Activated CD8-positive, alpha-beta memory T cell treated with anti-CD3 and anti-CD28 coated beads, Interleukin-2, amount 10 ng/mL, durations not matched to agents 7 days and 5 days (primary cell): ENCODE data around the gene HARS1. TPM values are rescaled to one million over a fixed set of nuclear protein-coding genes. Genes with fewer than 3 reads are reported as not detected.
"Not testable (repeated sequence)": the region's sequence is repeated elsewhere in the genome, so short reads cannot be mapped to it uniquely, and the experiment has no call there.

Experiments
- ATAC-seq: fragments of 150-1000 bp; cut with Tn5 transposase; one replicate; pipeline ENCODE4 v1.10.0; 2021; ENCODE audit warnings: moderate library complexity
- CTCF ChIA-PET: fragments of 350-600 bp; sonication (Branson Sonifier 250); formaldehyde crosslinking; loops from one replicate; lab custom pipeline; 2021; ENCODE audit warnings: antibody characterized with exemption; lab: Charles Lee
- DNase-seq: peaks from one replicate; pipeline ENCODE4 v3.0.0-alpha.2; 2020
- H3K27ac Mint-ChIP-seq: one replicate; pipeline ENCODE4 v1.8.0; 2021; ENCODE audit warnings: mild to moderate bottlenecking, mixed read lengths
- H3K27me3 Mint-ChIP-seq: one replicate; pipeline ENCODE4 v1.8.0; 2021; ENCODE audit warnings: mixed read lengths
- H3K36me3 Mint-ChIP-seq: one replicate; pipeline ENCODE4 v1.8.0; 2021; ENCODE audit warnings: mild to moderate bottlenecking, mixed read lengths
- H3K4me1 Mint-ChIP-seq: one replicate; pipeline ENCODE4 v1.8.0; 2021; ENCODE audit warnings: mixed read lengths
- H3K4me3 Mint-ChIP-seq: one replicate; pipeline ENCODE4 v1.8.0; 2021; ENCODE audit warnings: mild to moderate bottlenecking, moderate library complexity, mixed read lengths
- H3K9me3 Mint-ChIP-seq: one replicate; pipeline ENCODE4 v1.8.0; 2022; ENCODE audit warnings: low read depth, mixed read lengths
- total RNA-seq, 2 experiments: library from RNA; stranded (reverse); gene quantifications; one replicate each; pipeline ENCODE4 v1.2.3, GENCODE V29; 2021

Gene HARS1
- total RNA-seq, 2 experiments from 2014 or later, result 75.9 to 93.9 TPM

DNA sequence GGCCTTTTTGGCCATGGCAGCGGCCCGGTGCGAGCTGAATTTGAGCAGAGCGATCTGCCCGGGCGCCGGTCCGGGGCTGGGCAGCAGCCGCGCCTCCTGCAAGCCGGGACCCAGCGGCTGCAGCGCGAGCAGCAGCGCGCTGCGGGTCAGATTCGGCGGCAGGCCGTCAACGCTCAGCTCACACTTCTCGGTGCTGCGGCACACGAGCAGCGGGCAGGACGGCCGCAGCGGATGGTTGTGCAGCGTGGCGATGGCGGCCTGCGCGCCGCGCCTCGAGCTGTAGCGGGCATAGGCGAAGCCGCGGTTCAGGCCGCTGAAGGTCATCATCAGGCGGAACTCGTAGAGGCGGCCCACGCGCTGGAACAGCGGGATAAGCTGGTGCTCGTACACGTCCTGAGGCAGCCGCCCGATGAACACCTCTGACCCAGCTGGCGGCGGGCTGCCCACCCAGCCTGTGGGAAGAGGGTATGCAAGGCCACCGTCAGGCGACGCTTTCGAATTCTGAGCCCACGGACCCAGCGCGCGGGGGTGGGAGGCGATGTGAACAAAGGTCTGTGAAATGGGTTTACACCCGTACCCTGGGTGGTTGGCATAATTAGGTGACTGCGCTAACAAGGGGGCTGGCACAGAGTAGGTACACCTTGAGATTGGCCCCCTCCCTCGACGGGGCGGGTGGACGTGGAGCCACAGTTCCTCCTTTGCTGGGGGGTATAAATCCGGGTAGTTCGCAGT, 18.5 kb downstream of the HARS1 start:
- DNase-seq, result peak; percentile 48
- H3K36me3 Mint-ChIP-seq, result peaks cover 51% of the 10 kb centered on the region
- ATAC-seq, result peak; percentile 46
- H3K27ac Mint-ChIP-seq, result no peak overlapping the region
- H3K9me3 Mint-ChIP-seq, result no peaks in the 10 kb centered on the region
- CTCF ChIA-PET, result interaction anchor here (0.9 kb wide), 1 partner anchor 17 kb away, joined by 3 read pairs; no protein-coding TSS in a partner anchor
- no peak overlapping the region for H3K4me3 Mint-ChIP-seq
- H3K4me1 Mint-ChIP-seq, result peaks cover 5% of the 10 kb centered on the region
- H3K27me3 Mint-ChIP-seq, result no peaks in the 10 kb centered on the region

- Mint-ChIP-seq H3K27ac (no peak overlapping the region), H3K9me3 (no peaks in the 10 kb centered on the region), H3K36me3 (peaks cover 45% of the 10 kb centered on the region), H3K4me1 (peaks cover 13% of the 10 kb centered on the region), H3K27me3 (no peaks in the 10 kb centered on the region), H3K4me3 (no peak overlapping the region)
- CTCF ChIA-PET, result interaction anchor here (0.9 kb wide), 1 partner anchor 18 kb away, joined by 3 read pairs; no protein-coding TSS in a partner anchor
- no peak for DNase-seq
- ATAC-seq, result no peak
Observed at GRCh38 chr5:140671472-140672125, 19.6 kb downstream of the HARS1 start.

DNA sequence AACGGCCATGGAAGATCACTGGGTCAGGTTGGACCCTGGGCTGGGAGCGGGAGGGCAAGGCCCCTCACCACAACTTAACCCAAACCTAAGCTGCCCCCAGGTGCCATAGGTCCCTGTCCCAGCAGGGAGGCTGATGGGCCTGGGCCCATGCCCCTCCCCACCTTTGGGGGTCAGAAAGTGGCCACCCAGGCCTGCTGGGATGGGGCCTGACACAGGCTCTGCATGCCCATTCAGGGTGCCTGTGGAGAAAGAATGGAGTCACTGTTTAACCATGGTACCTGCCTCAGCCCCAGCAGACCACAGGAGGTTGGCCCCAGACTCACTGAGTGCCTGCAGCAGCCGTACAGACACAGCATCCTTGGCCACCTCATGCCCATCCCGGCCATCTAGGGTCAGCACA, 20.1 kb downstream of the HARS1 start:
- Mint-ChIP-seq H3K4me1 (peaks cover 17% of the 10 kb centered on the region), H3K36me3 (peaks cover 48% of the 10 kb centered on the region)
- CTCF ChIA-PET, H3K27me3 Mint-ChIP-seq, DNase-seq, H3K9me3 Mint-ChIP-seq, H3K4me3 Mint-ChIP-seq, H3K27ac Mint-ChIP-seq, ATAC-seq: not testable (repeated sequence)

GRCh38 chr5:140664359-140665119, 26.6 kb downstream of the HARS1 start, which contains the start of gene WDR55:
Gene WDR55, plus strand, starts transcription at chr5:140664904. Its CDS starts 9 bp downstream, at chr5:140664913.
- DNase-seq (peak; percentile 98), ATAC-seq (peak; percentile 95)
- Mint-ChIP-seq H3K9me3 (no peaks in the 10 kb centered on the region), H3K27me3 (no peaks in the 10 kb centered on the region), H3K4me1 (peaks cover 30% of the 10 kb centered on the region), H3K36me3 (peaks cover 49% of the 10 kb centered on the region), H3K27ac (peak within 1 kb of the TSS; percentile 93), H3K4me3 (peak within 1 kb of the TSS; percentile 86)
- CTCF ChIA-PET, result interaction anchor here (0.6 to 2.9 kb wide), 5 partner anchors 17 to 920 kb away, joined by 3 to 10 read pairs (median 3); partner anchors contain the start of genes HARS1, HARS2, IK and NDUFA2

DNA sequence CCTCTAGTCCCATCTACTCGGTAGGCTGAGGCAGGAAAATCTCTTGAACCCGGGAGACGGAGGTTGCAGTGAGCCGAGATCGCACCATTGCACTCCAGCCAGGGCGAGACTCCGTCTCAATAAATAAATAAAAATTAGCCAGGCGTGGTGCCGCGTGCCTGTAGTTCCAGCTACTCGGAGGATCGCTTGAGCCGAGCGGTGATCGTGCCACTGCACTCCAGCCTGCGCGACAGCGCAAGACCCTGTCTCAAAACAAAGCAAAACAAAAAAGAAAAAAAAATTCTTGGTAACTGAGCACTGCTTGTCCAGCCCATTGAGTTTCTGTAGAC, 27.2 kb downstream of the HARS1 start:
- no peaks in the 10 kb centered on the region for H3K9me3 Mint-ChIP-seq

GRCh38 chr5:140660371-140660770, 30.8 kb downstream of the HARS1 start:
- Mint-ChIP-seq H3K36me3 (peaks cover 50% of the 10 kb centered on the region), H3K4me1 (peaks cover 13% of the 10 kb centered on the region)
- CTCF ChIA-PET, result interaction anchor here (1.3 kb wide), 1 partner anchor 31 kb away, joined by 3 read pairs; the partner anchor contains the start of genes HARS1 and HARS2
- ATAC-seq, H3K4me3 Mint-ChIP-seq, H3K27ac Mint-ChIP-seq, H3K27me3 Mint-ChIP-seq, DNase-seq, H3K9me3 Mint-ChIP-seq: not testable (repeated sequence)

More for the DNA sequence above, 27.2 kb downstream of the HARS1 start:
- peak overlapping the region; percentile 93 for H3K27ac Mint-ChIP-seq
- peak overlapping the region; percentile 86 for H3K4me3 Mint-ChIP-seq
- DNase-seq (no peak), ATAC-seq (no peak)
- H3K36me3 Mint-ChIP-seq, result peaks cover 48% of the 10 kb centered on the region
- CTCF ChIA-PET, result interaction anchor here (1.9 to 2.9 kb wide), 2 partner anchors 16 to 27 kb away, joined by 8 to 10 read pairs; partner anchors contain the start of genes HARS1, HARS2, IK and NDUFA2
- H3K4me1 Mint-ChIP-seq, result peaks cover 30% of the 10 kb centered on the region
- no peaks in the 10 kb centered on the region for H3K27me3 Mint-ChIP-seq

DNA sequence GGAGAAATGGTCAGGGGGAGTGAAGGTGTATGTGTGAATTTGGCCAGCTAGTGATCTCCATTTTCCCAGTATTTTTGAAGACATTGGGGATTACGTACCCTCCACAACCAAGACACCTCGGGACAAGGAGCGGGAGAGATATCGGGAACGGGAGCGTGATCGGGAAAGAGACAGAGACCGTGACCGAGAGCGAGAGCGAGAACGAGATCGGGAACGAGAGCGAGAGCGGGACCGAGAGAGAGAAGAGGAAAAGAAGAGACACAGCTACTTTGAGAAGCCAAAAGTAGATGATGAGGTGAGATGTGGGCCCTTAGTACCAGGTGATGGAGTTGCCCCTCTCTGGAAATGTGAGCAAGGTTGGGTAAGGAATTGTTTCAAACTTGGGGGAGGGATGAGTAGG, 32.3 kb downstream of the HARS1 start:
- CTCF ChIA-PET, result no interaction called here
- Mint-ChIP-seq H3K9me3 (no peaks in the 10 kb centered on the region), H3K4me3 (no peak overlapping the region), H3K4me1 (peaks cover 7% of the 10 kb centered on the region), H3K27ac (no peak overlapping the region), H3K36me3 (peaks cover 61% of the 10 kb centered on the region), H3K27me3 (no peaks in the 10 kb centered on the region)
- no peak for ATAC-seq
- DNase-seq, result no peak

- ATAC-seq (no peak), DNase-seq (no peak)
- H3K4me3 Mint-ChIP-seq, result peak overlapping the region; percentile 94
- CTCF ChIA-PET, result interaction anchor here (0.7 to 2.8 kb wide), 17 partner anchors 8 to 403 kb away, joined by 3 to 14 read pairs (median 5); partner anchors contain the start of genes ANKHD1, EIF4EBP3, HARS1 and SLC35A4
- H3K36me3 Mint-ChIP-seq, result peaks cover 33% of the 10 kb centered on the region
- peaks cover 40% of the 10 kb centered on the region for H3K4me1 Mint-ChIP-seq
- no peaks in the 10 kb centered on the region for H3K9me3 Mint-ChIP-seq
- H3K27me3 Mint-ChIP-seq, result no peaks in the 10 kb centered on the region
- peak overlapping the region; percentile 98 for H3K27ac Mint-ChIP-seq
Observed at GRCh38 chr5:140647042-140647419, 44.1 kb downstream of the HARS1 start.

- ATAC-seq, result no peak
- H3K27ac Mint-ChIP-seq, result no peak overlapping the region
- peaks cover 23% of the 10 kb centered on the region for H3K36me3 Mint-ChIP-seq
- no peak overlapping the region for H3K4me3 Mint-ChIP-seq
- peaks cover 54% of the 10 kb centered on the region for H3K4me1 Mint-ChIP-seq
- no peaks in the 10 kb centered on the region for H3K9me3 Mint-ChIP-seq
- no peaks in the 10 kb centered on the region for H3K27me3 Mint-ChIP-seq
- DNase-seq, result no peak
- CTCF ChIA-PET, result no interaction called here
Observed at GRCh38 chr5:140642718-140643117, 48.5 kb downstream of the HARS1 start.

- Mint-ChIP-seq H3K27me3 (no peaks in the 10 kb centered on the region), H3K27ac (no peak overlapping the region), H3K4me1 (peaks cover 52% of the 10 kb centered on the region), H3K36me3 (peaks cover 19% of the 10 kb centered on the region), H3K9me3 (no peaks in the 10 kb centered on the region), H3K4me3 (no peak overlapping the region)
- DNase-seq (no peak), ATAC-seq (no peak)
- CTCF ChIA-PET, result interaction anchor here (1.0 kb wide), 1 partner anchor 9 kb away, joined by 5 read pairs; the partner anchor contains the start of gene CD14
Observed at GRCh38 chr5:140641716-140642115, 49.5 kb downstream of the HARS1 start.

- DNase-seq, result peak; percentile 98
- Mint-ChIP-seq H3K36me3 (peaks cover 8% of the 10 kb centered on the region), H3K4me1 (peaks cover 45% of the 10 kb centered on the region), H3K4me3 (peak within 1 kb of the TSS; percentile 94), H3K27me3 (no peaks in the 10 kb centered on the region), H3K9me3 (no peaks in the 10 kb centered on the region), H3K27ac (peak within 1 kb of the TSS; percentile 98)
- peak; percentile 96 for ATAC-seq
- CTCF ChIA-PET, result interaction anchor here (0.6 to 5.6 kb wide), 12 partner anchors 8 to 276 kb away, joined by 3 to 34 read pairs (median 5); partner anchors contain the start of genes EIF4EBP3, IK and NDUFA2
Observed at GRCh38 chr5:140639148-140639981, 51.8 kb downstream of the HARS1 start, which contains the start of gene TMCO6. Gene TMCO6, plus strand, starts transcription at chr5:140639451. Its CDS starts 77 bp downstream, at chr5:140639528.

DNA sequence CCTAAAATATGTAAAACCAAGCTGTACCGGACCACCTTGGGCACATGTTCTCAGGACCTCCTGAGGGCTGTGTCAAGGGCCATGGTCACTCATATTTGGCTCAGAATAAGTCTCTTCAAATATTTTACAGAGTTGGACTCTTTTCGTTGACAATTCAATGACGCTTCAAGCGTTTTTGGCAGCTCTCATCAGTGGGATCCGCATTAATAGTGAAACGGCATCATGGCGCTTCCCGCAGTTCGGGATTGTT, 52.3 kb downstream of the HARS1 start:
- Mint-ChIP-seq H3K4me1 (peaks cover 48% of the 10 kb centered on the region), H3K4me3 (peak overlapping the region; percentile 94), H3K27ac (peak overlapping the region; percentile 98)
- not testable (repeated sequence) for H3K36me3 Mint-ChIP-seq, H3K27me3 Mint-ChIP-seq, DNase-seq, ATAC-seq, H3K9me3 Mint-ChIP-seq
- CTCF ChIA-PET, result interaction anchor here (0.6 to 5.6 kb wide), 13 partner anchors 9 to 279 kb away, joined by 3 to 34 read pairs (median 5); partner anchors contain the start of genes EIF4EBP3, IK and NDUFA2
